SKM-1 treated with dmso at 0.1 percent for 144 hours (cell line): Measurements from ENCODE around the gene ZAP70.

Experiments
- DNase-seq: peaks from one replicate; lab custom pipeline; 2025; ENCODE audit not compliant: unreplicated experiment; lab: John Stamatoyannopoulos, UW

Gene ZAP70

DNA sequence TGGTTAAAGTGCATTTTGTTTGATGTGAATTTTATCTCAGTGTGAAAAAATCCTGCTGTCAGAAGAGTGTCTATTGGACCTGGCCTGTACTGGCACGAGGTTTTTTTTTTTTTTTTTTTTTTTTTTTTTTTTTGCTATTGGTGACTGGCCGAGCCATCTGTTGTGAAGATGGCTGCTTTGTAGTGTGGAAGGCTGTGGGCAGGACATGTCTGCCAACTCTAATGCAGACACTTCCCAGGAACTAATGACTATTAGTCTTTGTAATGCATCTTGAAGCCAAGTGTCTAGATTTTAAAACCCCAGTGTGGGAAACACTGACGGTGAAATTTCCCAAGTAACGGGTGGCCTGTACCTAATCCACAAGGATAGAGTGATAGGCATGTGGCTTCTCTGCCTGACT is 34.3 kb downstream of the ZAP70 start:
- no peak for DNase-seq

GRCh38 chr2:97749581-97749980 is 36.2 kb downstream of the ZAP70 start:
- DNase-seq = no peak

DNA sequence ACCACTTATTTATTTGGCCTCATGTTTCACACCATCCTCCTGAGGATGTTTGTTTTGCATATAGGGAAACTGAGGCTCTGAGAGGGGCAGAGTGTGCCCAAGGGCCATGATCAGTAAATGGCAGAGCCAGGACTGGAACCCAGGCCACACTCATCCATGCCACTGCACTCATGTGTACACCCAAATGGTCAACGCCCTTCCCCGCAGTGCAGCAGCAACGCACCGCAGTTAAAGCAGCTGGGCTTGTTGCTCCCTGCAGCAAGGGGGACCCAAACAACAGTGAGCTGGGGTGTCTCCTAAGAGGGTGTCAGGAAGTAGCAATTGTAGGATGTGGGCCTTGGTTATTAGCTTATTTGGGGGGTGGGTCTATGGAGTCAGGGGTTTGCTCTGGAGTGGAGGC is 36.6 kb downstream of the ZAP70 start:
- DNase-seq = no peak

DNA sequence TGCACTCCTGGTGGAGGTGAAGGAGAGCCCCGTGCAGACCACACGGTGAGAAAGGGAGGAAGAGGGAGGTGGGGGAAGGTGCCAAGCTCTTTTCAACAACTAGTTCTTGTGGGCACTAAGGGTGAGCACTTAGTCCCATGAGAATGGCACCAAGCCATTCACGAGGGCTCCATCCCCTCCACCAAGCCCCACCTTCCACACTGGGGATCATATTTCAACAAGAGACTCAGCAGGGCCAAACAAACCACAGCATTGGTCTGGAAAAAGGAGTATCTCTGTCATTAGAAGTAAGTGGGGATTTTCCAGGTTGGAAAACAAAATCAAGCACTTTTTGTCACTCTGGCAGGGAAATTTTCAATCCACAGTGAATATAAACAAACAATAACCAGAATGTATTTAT is 38.4 kb downstream of the ZAP70 start:
- DNase-seq = no peak

DNA sequence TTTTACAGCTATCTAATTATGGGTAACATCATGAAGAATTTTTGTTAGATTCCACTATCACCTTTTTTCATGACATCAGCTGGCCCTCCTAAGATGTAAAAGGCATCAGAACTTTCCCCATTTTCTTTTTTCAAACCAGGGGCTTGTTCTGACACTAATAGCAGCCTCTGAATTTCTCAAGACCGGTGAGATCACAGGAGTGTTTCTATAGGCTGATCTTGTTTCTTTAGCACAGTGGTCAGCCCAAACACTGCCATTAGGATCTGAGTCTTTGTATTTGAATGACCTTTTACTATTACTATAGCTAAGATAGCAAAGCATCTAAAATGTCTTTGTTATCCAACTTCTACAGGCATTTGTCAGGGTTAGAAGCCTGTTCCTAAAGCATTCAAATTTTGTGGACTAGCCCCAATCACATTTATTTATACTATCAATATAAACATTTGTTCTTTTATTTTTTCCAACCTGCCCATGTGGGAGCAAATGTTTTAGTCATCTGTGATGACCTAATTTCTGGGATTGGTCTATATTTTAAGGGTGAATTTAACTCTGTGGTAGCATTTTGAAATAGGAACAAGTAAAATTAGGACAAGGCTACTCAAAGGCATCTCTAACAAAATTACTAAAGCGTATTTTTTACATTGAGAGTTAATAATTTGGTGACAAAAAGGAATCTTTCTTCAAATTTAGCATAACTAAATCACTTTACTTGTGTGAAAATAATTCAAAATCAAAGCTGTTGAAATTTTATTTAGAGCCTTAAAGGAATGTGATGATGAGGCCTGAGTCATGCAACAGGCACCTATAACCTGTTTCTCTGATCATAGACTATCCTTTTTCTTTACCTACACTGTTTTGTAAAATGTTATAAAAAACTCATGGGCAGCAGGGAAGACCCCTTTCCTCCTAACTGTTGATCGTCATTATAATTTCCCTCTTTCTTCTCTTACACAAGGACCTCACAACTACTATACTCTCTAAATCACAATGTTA is 39.3 kb downstream of the ZAP70 start:
- DNase-seq = no peak

GRCh38 chr2:97754690-97755346 is 41.4 kb downstream of the ZAP70 start:
- DNase-seq = no peak

GRCh38 chr2:97755491-97755890 is 42.1 kb downstream of the ZAP70 start:
- DNase-seq = no peak

- no peak for DNase-seq
Observed at GRCh38 chr2:97757062-97757461, 43.7 kb downstream of the ZAP70 start.

- no peak for DNase-seq
Observed at GRCh38 chr2:97758131-97758705, 44.8 kb downstream of the ZAP70 start.

- DNase-seq = no peak
Observed at GRCh38 chr2:97759727-97760407, 46.5 kb downstream of the ZAP70 start.

- no peak for DNase-seq
Observed at GRCh38 chr2:97760480-97761049, 47.2 kb downstream of the ZAP70 start.

- DNase-seq = no peak
Observed at GRCh38 chr2:97761192-97761591, 47.8 kb downstream of the ZAP70 start.

DNA sequence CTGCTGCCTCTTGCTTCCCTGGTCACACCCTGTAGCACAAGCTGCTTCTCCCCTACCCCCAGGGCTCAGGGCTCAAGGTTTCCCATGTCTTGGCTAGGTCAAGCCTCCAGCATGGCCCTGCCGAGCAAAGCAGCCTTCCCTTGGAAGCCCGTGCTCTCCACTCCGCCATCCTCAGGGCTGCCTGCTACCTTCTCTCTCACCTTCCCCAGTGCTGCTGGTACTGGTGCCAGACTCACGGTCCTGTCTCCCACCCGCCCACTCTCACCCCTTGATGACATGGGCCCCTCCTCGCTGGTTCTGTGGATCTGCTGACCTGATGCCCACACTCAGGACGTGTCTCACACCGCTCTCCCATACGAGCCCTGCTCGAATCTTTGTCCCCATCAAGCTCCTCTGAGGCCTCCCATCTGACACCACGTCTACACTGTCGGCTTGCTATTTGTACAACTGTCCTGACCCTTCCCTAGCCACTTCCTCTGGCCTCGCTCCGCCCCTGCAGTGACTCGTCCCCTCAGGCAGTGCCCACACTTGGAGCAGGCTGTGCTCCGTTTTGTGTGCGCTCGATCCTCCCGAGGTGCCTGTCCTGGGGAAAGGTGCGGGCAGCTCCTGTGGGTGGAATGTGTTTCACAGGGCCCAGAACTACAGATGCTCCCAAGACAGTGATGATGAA is 49.9 kb downstream of the ZAP70 start:
- DNase-seq = no peak

- no peak for DNase-seq
Observed at GRCh38 chr2:97764559-97765263, 51.3 kb downstream of the ZAP70 start.

GRCh38 chr2:97765933-97766332 is 52.6 kb downstream of the ZAP70 start:
- no peak for DNase-seq

DNA sequence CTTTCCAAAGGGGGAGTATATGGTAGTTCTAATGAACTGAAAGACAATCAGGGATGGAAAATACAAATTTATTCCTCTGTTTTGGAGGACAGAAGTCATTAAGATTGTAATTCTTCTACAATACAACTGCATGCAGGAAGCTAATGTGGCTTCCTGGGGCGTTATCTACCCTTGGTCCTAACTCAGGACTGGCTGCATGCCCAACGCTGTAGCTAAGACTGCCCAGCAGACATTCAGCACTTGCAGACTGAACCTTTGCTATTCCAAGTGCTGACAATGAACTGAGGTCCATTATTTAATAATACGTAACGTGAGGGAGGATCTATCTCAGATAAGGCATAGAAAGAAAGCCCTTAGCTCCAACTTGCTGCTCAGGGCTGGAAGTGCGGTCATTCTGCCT is 53.2 kb downstream of the ZAP70 start:
- no peak for DNase-seq

DNA sequence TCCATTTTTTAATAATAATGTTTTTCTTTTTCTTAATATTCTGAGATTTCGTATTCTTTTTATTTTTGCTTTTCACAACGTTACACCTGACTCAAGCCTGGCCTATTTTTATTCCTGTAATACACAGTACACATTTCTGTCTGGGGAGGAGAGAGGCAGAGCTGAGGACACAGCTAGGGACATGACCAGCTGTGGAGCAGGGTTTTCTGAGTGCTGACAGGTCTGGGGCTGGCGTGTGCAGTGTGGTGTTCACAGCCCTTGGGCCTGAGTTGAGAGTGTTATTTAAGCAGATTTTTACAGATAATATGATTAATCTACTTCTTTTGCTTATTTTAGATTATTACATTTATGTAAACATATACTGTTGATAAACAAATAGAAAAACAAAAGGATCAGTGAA is 55.9 kb downstream of the ZAP70 start:
- DNase-seq = no peak

GRCh38 chr2:97769711-97770110 is 56.3 kb downstream of the ZAP70 start:
- DNase-seq = no peak

- DNase-seq = no peak
Observed at GRCh38 chr2:97770445-97770844, 57.1 kb downstream of the ZAP70 start.

- DNase-seq = peak; percentile 1
Observed at GRCh38 chr2:97774425-97774824, 61.0 kb downstream of the ZAP70 start.
